SU-DHL-6 (cell line): ENCODE measurements around the gene RIIAD1.

ENCODE experiments used
- H2AFZ ChIP-seq: fragments of 200-600 bp; sonication (generic); 2 replicates; pipeline ENCODE4 v1.6.1; 2014; ENCODE audit warnings: low read depth, mild to moderate bottlenecking, moderate library complexity, mixed read lengths, antibody characterized with exemption, low read length; ENCODE audit not compliant: severe bottlenecking
- H3F3A ChIP-seq: fragments of 200-600 bp; shearing (Covaris generic); 2 replicates; pipeline ENCODE4 v1.6.0; 2016; ENCODE audit warnings: antibody characterized with exemption, mild to moderate bottlenecking; ENCODE audit not compliant: insufficient read depth
- H3K27ac ChIP-seq: fragments of 200-600 bp; sonication (generic); 2 replicates; pipeline ENCODE4 v1.5.1; 2016; ENCODE audit warnings: low read depth, mild to moderate bottlenecking, low read length, moderate library complexity, mixed read lengths
- H3K27me3 ChIP-seq: fragments of 200-600 bp; sonication (generic), shearing (Covaris generic); 2 replicates; pipeline ENCODE4 v1.6.0; 2014; ENCODE audit warnings: mild to moderate bottlenecking, low read length
- H3K36me3 ChIP-seq: fragments of 200-600 bp; sonication (generic); 2 replicates; pipeline ENCODE4 v1.6.1; 2014; ENCODE audit warnings: mild to moderate bottlenecking, low read length, mixed read lengths
- H3K4me2 ChIP-seq: fragments of 300-600, 200-600 bp; shearing (Covaris generic), sonication (generic); 2 replicates; pipeline ENCODE4 v1.6.0; 2014; ENCODE audit warnings: low read length, low read depth, mild to moderate bottlenecking; ENCODE audit not compliant: poor library complexity, severe bottlenecking
- H3K4me3 ChIP-seq: fragments of 200-600 bp; sonication (generic); 2 replicates; pipeline ENCODE4 v1.5.1; 2014; ENCODE audit warnings: antibody characterized with exemption, low read length, mild to moderate bottlenecking, mixed read lengths; ENCODE audit not compliant: insufficient read depth, poor library complexity, severe bottlenecking
- H3K79me2 ChIP-seq: fragments of 200-600 bp; sonication (generic); 2 replicates; pipeline ENCODE4 v1.6.1; 2014; ENCODE audit warnings: mild to moderate bottlenecking, low read length, moderate library complexity; ENCODE audit not compliant: insufficient read depth
- H3K9ac ChIP-seq: fragments of 200-600 bp; sonication (generic); 2 replicates; pipeline ENCODE4 v1.7.0; 2014; ENCODE audit warnings: mild to moderate bottlenecking, low read length
- H3K9me2 ChIP-seq: fragments of 200-600 bp; sonication (generic); replicated peaks from 2 replicates; pipeline ENCODE4 v1.6.1; 2014; ENCODE audit warnings: low read length; ENCODE audit not compliant: insufficient read depth
- H3K9me3 ChIP-seq: fragments of 200-600 bp; sonication (generic); 2 replicates; pipeline ENCODE4 v1.6.1; 2014; ENCODE audit warnings: low read length, mixed read lengths; ENCODE audit not compliant: insufficient read depth
- H4K20me1 ChIP-seq: fragments of 200-600 bp; sonication (generic); 2 replicates; pipeline ENCODE4 v1.6.1; 2014; ENCODE audit warnings: low read depth, mild to moderate bottlenecking, antibody characterized with exemption, low read length, moderate library complexity, mixed read lengths
- EZH2phosphoT487 ChIP-seq: fragments of 200-600 bp; sonication (generic), shearing (Covaris generic); conservative IDR thresholded peaks from 2 replicates; pipeline ENCODE4 v1.6.1; 2018; ENCODE audit warnings: mild to moderate bottlenecking, antibody characterized with exemption, low read length, moderate library complexity, mixed read lengths
- TF ChIP-seq, protein P1 (sequence below): fragments of 200-600 bp; sonication (generic); IDR thresholded peaks from one replicate; pipeline ENCODE4 v1.5.1; 2017; ENCODE audit warnings: antibody characterized with exemption, mild to moderate bottlenecking, low read length, moderate library complexity; ENCODE audit not compliant: insufficient read depth, poor library complexity, severe bottlenecking

Gene RIIAD1

DNA sequence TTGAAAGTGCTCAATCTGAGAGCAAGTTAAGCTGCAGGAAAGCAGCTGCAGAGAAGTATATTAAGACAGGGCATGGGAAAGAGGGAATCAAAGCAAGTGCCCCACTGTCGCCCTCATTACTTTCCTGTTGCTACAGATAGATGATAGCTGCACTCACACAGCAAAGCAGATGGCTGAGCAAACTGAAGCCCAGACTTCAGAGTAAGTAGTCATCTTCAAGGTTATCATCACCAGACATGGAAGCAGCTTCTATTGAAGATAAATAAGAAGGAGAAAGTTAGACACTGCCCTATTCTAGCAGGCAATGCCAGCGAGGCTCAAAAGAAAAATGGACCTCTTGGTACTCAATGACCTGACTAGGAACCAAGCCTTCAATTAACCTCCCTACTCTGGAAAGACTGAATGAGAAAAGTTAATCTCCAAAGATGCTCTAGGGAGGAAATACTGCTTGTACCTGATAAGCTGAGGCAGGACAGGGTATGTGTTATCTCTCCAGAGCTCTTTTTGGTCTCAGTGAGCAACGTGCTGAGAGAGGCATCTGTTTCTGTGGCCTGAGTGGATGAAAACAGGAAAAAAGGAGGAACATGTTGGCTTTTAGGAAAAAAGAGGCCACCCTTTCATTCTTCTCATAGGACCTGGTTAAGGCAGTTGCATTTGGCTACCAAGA lies 53.1 kb downstream of the RIIAD1 start:
- H3K79me2 ChIP-seq, result no peaks in the 10 kb centered on the region
- H3F3A ChIP-seq, result no peaks in the 10 kb centered on the region
- no peak overlapping the region for H3K9ac ChIP-seq
- TF ChIP-seq, protein P1, sequence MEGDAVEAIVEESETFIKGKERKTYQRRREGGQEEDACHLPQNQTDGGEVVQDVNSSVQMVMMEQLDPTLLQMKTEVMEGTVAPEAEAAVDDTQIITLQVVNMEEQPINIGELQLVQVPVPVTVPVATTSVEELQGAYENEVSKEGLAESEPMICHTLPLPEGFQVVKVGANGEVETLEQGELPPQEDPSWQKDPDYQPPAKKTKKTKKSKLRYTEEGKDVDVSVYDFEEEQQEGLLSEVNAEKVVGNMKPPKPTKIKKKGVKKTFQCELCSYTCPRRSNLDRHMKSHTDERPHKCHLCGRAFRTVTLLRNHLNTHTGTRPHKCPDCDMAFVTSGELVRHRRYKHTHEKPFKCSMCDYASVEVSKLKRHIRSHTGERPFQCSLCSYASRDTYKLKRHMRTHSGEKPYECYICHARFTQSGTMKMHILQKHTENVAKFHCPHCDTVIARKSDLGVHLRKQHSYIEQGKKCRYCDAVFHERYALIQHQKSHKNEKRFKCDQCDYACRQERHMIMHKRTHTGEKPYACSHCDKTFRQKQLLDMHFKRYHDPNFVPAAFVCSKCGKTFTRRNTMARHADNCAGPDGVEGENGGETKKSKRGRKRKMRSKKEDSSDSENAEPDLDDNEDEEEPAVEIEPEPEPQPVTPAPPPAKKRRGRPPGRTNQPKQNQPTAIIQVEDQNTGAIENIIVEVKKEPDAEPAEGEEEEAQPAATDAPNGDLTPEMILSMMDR, result no peak
- TF ChIP-seq EZH2phosphoT487, result no peak
- no peaks in the 10 kb centered on the region for H3K9me3 ChIP-seq
- no peaks in the 10 kb centered on the region for H3K27me3 ChIP-seq
- no peak overlapping the region for H2AFZ ChIP-seq
- H4K20me1 ChIP-seq, result no peaks in the 10 kb centered on the region
- H3K27ac ChIP-seq, result no peak overlapping the region
- H3K36me3 ChIP-seq, result no peaks in the 10 kb centered on the region
- no peaks in the 10 kb centered on the region for H3K9me2 ChIP-seq
- H3K4me3 ChIP-seq, result no peak overlapping the region
- H3K4me2 ChIP-seq, result no peak overlapping the region

DNA sequence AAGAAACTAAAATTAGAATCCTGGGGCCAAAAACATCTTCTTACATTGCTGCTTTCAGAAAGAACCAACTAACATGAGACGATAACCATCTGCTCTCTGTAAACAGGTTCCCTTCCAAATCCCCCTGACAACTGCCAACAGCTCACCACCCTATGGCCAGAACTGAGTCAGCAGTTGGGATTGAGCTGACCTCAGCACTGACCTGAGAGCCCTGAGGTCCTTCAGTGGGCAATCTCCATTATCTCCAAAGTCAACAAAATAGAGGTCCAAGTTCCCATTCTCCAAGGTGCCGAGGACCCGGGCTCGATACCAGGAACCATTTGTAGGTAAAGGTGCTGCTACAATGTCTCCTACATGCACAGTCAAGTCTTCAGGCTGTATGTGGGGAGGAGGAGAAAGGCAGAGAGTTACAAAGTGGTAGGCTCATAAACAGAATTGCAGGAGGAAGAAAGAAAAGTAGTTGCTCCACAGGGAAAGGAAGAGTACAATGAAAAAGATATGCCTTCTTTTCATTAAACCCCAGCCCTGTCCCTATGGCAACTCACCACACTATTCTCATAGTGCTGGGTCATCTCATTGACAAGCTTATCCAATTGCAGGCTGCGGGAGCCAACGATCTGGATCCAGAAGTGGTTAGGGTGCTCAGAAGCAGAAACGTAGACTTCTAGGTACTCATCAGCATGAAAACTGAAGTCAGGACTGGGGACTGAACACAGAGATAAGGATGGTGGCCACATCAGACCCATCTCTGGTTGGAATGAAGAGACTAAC lies 54.8 kb downstream of the RIIAD1 start:
- no peaks in the 10 kb centered on the region for H3F3A ChIP-seq
- H3K27ac ChIP-seq, result no peak overlapping the region
- no peak overlapping the region for H3K4me3 ChIP-seq
- no peaks in the 10 kb centered on the region for H3K9me3 ChIP-seq
- H4K20me1 ChIP-seq, result no peaks in the 10 kb centered on the region
- no peaks in the 10 kb centered on the region for H3K36me3 ChIP-seq
- H3K4me2 ChIP-seq, result no peak overlapping the region
- H3K9me2 ChIP-seq, result no peaks in the 10 kb centered on the region
- no peaks in the 10 kb centered on the region for H3K79me2 ChIP-seq
- H2AFZ ChIP-seq, result no peak overlapping the region
- H3K9ac ChIP-seq, result no peak overlapping the region
- TF ChIP-seq EZH2phosphoT487, result no peak
- TF ChIP-seq, protein P1, result no peak
- no peaks in the 10 kb centered on the region for H3K27me3 ChIP-seq

DNA sequence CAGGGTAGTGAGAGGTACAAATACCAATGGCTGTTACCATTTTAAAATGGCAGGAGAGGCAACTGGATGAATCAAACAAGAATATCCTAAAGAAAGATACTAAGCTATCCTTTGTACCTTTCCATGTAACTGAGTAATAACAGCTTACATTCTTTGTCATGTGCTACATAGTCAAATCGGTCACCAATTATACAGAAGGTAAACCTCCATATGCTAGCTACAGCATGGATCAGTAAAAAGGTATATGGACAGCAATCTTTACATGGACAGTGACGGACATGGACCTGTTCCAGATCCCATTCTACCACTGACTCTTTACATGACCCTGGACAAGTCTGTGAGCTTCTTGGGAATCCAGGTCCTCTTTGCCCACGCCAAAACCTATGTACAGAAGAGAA lies 55.3 kb downstream of the RIIAD1 start:
- no peak overlapping the region for H2AFZ ChIP-seq
- H3K27ac ChIP-seq, result no peak overlapping the region
- H3K9ac ChIP-seq, result no peak overlapping the region
- H4K20me1 ChIP-seq, result no peaks in the 10 kb centered on the region
- H3F3A ChIP-seq, result no peaks in the 10 kb centered on the region
- no peaks in the 10 kb centered on the region for H3K9me2 ChIP-seq
- no peak overlapping the region for H3K4me3 ChIP-seq
- TF ChIP-seq, protein P1, result no peak
- TF ChIP-seq EZH2phosphoT487, result no peak
- no peak overlapping the region for H3K4me2 ChIP-seq
- H3K9me3 ChIP-seq, result no peaks in the 10 kb centered on the region
- H3K36me3 ChIP-seq, result no peaks in the 10 kb centered on the region
- H3K79me2 ChIP-seq, result no peaks in the 10 kb centered on the region
- no peaks in the 10 kb centered on the region for H3K27me3 ChIP-seq
